Activated CD4-positive, CD25-positive, alpha-beta regulatory T cell (primary cell): ENCODE measurements around the gene MAGOHB.
A peak's percentile ranks its signal among the peaks of the same experiment; 100 is the strongest.
"Not testable (repeated sequence)": the region's sequence is repeated elsewhere in the genome, so short reads cannot be mapped to it uniquely, and the experiment has no call there.

ENCODE experiments used
- DNase-seq, 4 experiments: peaks; one replicate each; lab custom pipeline; 2025; lab: John Stamatoyannopoulos, UW

The MAGOHB gene

GRCh38 chr12:10612110-10612509, 1.3 kb downstream of the MAGOHB start:
- no peak for DNase-seq

- not testable (repeated sequence) for DNase-seq
Observed at GRCh38 chr12:10611258-10611657, 2.2 kb downstream of the MAGOHB start.

- DNase-seq, result no peak
Observed at GRCh38 chr12:10610188-10610587, 3.2 kb downstream of the MAGOHB start.

- no peak for DNase-seq
Observed at GRCh38 chr12:10607885-10608458, 5.4 kb downstream of the MAGOHB start.

DNA sequence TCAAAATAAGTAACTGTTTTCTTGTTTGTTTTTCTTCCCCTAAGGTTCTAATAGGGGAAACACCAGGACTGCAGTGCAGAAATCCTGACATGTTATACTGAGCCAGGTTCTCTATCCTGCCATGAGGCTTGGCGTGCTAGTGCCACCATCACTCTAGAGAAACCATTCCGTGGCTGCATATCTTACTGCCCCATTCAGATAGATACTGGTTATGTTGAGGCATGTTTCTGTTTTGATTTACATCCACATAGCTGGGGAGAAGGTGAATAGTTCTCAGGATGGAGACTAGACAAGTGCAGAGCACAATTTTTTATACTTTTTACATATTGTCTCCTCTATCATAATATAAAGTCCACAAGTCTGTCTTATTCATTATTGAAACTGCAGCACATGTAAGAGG, 11.5 kb downstream of the MAGOHB start:
- no peak for DNase-seq

DNA sequence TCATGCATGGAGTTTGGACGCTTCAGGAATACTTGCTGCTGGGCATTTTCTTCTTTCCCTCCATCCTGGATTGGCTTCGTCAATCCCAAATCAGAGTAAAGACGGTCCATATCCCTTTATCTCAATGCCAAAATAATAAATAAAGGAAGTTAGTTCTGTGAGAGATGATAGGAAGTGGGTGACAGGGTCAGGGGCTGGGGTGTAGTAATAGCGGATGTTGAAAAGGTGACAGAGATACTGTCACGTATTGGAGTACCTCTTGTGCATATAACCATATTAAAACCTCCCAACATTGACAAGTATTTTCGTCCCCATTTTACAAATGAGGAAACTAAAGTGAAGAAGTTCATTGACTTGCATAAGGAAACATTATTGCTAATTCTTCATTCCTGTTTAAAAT, 12.4 kb downstream of the MAGOHB start:
- DNase-seq, result no peak

DNA sequence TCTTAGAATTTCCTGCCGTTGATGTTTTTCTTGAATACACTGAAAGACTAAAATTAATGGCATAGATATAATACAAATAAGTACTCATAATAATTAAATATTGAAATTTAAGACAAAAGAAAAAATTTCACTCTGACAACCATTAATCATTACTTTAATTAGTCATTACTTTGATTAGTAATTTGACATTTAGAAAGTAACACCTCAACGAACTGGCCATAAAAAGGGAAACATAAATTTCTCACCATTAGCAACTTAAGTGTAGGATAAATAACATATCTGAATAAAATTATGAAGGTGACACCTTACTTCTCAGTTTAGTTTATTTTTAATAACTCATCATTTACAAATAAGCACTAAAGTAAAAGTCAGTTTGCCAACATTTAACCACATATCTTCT, 17.5 kb downstream of the MAGOHB start:
- no peak for DNase-seq

GRCh38 chr12:10590966-10591365, 22.4 kb downstream of the MAGOHB start:
- DNase-seq, result no peak

GRCh38 chr12:10584415-10584814, 29.0 kb downstream of the MAGOHB start:
- DNase-seq, result no peak

- no peak for DNase-seq
Observed at GRCh38 chr12:10582704-10583103, 30.7 kb downstream of the MAGOHB start.

GRCh38 chr12:10582133-10582532, 31.3 kb downstream of the MAGOHB start:
- DNase-seq, result not testable (repeated sequence)

- no peak for DNase-seq
Observed at GRCh38 chr12:10574307-10574706, 39.1 kb downstream of the MAGOHB start.

DNA sequence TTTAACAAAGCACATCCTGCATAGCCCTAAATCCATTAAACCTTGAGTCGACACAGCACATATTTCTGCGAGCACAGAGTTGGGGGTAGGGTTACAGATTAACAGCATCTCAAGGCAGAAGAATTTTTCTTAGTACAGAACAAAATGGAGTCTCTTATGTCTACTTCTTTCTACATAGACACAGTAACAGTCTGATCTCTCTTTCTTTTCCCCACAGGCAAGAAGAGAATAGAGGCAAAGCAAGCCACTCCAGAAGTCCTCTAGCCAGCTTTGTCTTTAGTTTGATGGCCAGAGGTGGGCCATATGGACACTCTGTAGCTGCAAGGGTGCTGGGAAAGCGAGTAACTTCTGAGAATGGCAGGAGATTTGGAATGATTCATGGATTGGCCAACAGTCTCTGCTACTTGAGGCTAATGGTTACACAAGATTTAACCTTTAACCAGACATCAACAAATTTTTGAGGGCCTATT, 41.4 kb downstream of the MAGOHB start:
- DNase-seq, result not testable (repeated sequence)

DNA sequence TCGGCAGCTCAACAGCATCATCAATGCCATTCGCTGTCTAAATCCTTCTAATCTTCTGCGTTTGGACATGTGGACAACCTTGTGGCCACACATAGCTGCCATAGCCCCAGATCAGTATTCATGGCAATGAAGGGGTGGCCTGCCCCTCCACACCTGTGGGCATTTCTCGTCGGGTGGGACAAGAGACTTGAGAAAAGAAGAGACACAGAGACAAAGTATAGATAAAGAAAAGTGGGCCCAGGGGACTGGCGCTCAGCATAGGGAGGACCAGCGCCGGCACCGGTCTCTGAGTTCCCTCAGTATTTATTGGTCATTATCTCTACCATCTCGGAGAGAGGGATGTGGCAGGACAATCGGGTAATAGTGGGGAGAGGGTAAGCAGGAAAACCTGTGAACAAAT, 42.3 kb downstream of the MAGOHB start:
- no peak for DNase-seq

GRCh38 chr12:10567813-10568212, 45.6 kb downstream of the MAGOHB start:
- no peak for DNase-seq

- DNase-seq, result no peak
Observed at GRCh38 chr12:10563966-10564365, 49.4 kb downstream of the MAGOHB start.

- no peak for DNase-seq
Observed at GRCh38 chr12:10563002-10563401, 50.4 kb downstream of the MAGOHB start.

DNA sequence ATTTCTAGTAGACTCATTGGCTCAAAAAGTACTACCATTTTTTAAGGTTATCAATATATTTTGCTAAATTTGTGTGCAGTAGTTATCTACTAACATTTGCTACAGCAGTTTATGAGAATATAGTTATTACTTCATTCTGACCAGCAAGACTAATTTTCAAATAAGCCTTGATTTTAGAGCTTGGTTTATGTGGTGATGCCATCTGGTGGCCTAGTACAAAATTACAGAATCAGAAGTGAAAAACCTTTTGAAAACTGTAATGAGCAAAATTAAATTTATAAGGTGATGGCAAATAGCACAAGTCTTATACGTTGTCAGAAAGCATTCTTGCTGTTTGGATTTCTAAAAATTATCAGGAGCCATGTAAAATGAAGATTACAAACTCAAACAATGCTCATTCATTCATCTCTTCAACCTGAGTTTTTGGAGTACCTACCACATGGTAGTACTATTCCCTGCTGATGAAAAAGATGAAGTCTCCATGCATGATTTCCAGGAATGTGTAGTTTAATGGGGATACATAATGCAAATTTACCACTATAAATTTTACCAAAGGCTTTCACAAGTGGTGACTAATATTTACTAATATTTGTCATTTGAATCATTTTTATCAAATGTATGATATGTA, 51.0 kb downstream of the MAGOHB start:
- peak in 1 of 4 experiments; percentile 2 for DNase-seq

DNA sequence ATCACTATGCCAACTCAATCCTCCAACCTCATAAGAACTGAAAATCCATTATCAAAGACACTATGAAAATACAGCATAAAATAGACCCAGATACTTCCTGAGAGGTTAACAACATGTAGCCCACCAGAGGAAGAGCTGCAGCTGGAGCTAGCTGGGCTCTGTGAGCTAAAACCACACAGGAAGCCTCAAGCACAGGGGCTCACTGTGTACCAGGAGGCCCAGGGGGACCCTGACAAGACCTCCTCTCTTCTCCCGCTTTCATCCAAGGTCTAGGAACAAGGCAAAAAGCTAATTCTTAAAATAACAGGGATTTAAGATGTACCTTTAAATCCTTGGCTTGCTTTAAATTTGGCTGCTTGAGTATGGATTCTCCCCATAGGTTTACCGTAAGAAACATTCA, 54.2 kb downstream of the MAGOHB start:
- no peak for DNase-seq

- DNase-seq, result no peak
Observed at GRCh38 chr12:10558789-10559188, 54.6 kb downstream of the MAGOHB start.

GRCh38 chr12:10558301-10558700, 55.1 kb downstream of the MAGOHB start:
- DNase-seq, result no peak

DNA sequence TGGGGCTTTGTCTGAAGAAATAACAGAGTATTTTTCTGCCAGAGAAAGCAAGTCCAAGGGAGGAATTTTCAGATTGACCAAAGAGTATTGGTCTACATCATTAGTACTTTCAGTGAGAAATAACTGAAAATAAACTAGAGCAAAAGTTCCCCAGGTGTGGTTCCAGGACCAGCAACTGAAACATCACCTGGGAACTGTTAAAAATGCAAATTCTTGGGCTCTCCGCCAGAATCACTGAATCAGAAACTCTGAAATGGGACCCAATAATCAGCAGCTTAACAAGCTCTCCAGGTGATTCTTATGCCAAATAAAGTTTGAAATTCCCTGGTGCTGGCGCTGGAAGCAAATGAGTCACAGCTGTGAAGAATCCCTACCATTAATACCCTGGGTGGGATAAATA, 55.6 kb downstream of the MAGOHB start:
- no peak for DNase-seq

- no peak for DNase-seq
Observed at GRCh38 chr12:10557329-10557728, 56.1 kb downstream of the MAGOHB start.
